ENCODE measurements around the gene KBTBD13. TPM values are rescaled to one million over a fixed set of nuclear protein-coding genes. Genes with fewer than 3 reads are reported as not detected.

KBTBD13 gene
- total RNA-seq, 4 donors from 2014 or later: 0.21 to 1.3 TPM; not detected in 2

GRCh38 chr15:65086680-65087111 lies 10.2 kb downstream of the KBTBD13 start:
- H3K9me3 ChIP-seq: no peaks in the 10 kb centered on the region
- H3K4me3 ChIP-seq: no peak overlapping the region
- no peaks in the 10 kb centered on the region for H3K36me3 ChIP-seq
- H3K27ac ChIP-seq: peak overlapping the region; percentile 94 to 96
- TF ChIP-seq POLR2A (IDR thresholded peaks at IDR 0.05): no peak
- DNase-seq: no peak
- no peaks in the 10 kb centered on the region for H3K27me3 ChIP-seq
- intact Hi-C loops (cut with DNase I; ENCODE audit: low total_unique reads): loop anchor here (10.0 kb wide), 1 partner anchor 52 kb away; no protein-coding TSS in a partner anchor
- peaks cover 15 to 22% of the 10 kb centered on the region in 2 donors for H3K4me1 ChIP-seq

GRCh38 chr15:65087411-65087810 lies 10.9 kb downstream of the KBTBD13 start:
- DNase-seq: no peak
- Histone ChIP-seq H3K9me3 (no peaks in the 10 kb centered on the region), H3K36me3 (no peaks in the 10 kb centered on the region), H3K4me1 (peaks cover 10 to 17% of the 10 kb centered on the region in 2 donors), H3K27ac (peak overlapping the region; percentile 94 to 96), H3K4me3 (no peak overlapping the region), H3K27me3 (no peaks in the 10 kb centered on the region)
- intact Hi-C loops (cut with DNase I; ENCODE audit: low total_unique reads): loop anchor here (10.0 kb wide), 1 partner anchor 53 kb away; no protein-coding TSS in a partner anchor
- no peak for TF ChIP-seq POLR2A (IDR thresholded peaks at IDR 0.05)
- TF ChIP-seq, protein P1, sequence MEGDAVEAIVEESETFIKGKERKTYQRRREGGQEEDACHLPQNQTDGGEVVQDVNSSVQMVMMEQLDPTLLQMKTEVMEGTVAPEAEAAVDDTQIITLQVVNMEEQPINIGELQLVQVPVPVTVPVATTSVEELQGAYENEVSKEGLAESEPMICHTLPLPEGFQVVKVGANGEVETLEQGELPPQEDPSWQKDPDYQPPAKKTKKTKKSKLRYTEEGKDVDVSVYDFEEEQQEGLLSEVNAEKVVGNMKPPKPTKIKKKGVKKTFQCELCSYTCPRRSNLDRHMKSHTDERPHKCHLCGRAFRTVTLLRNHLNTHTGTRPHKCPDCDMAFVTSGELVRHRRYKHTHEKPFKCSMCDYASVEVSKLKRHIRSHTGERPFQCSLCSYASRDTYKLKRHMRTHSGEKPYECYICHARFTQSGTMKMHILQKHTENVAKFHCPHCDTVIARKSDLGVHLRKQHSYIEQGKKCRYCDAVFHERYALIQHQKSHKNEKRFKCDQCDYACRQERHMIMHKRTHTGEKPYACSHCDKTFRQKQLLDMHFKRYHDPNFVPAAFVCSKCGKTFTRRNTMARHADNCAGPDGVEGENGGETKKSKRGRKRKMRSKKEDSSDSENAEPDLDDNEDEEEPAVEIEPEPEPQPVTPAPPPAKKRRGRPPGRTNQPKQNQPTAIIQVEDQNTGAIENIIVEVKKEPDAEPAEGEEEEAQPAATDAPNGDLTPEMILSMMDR (IDR thresholded peaks at IDR 0.05): no peak

GRCh38 chr15:65087873-65088642 lies 11.5 kb downstream of the KBTBD13 start:
- Histone ChIP-seq H3K27me3 (no peaks in the 10 kb centered on the region), H3K9me3 (no peaks in the 10 kb centered on the region), H3K27ac (peak overlapping the region; percentile 94 to 96), H3K36me3 (no peaks in the 10 kb centered on the region), H3K4me3 (no peak overlapping the region), H3K4me1 (peaks cover 9 to 10% of the 10 kb centered on the region in 2 donors)
- peak; percentile 88 to 96 for DNase-seq
- intact Hi-C loops (cut with DNase I; ENCODE audit: low total_unique reads): loop anchor here (10.0 kb wide), 1 partner anchor 53 kb away; no protein-coding TSS in a partner anchor
- TF ChIP-seq, protein P1 (IDR thresholded peaks at IDR 0.05): no peak
- peak; percentile 7 to 63 for TF ChIP-seq POLR2A (IDR thresholded peaks at IDR 0.05)

GRCh38 chr15:65088643-65089021 lies 12.1 kb downstream of the KBTBD13 start:
- no peak for TF ChIP-seq POLR2A (IDR thresholded peaks at IDR 0.05)
- TF ChIP-seq, protein P1 (IDR thresholded peaks at IDR 0.05): no peak
- Histone ChIP-seq H3K27me3 (no peaks in the 10 kb centered on the region), H3K9me3 (no peaks in the 10 kb centered on the region), H3K27ac (peak overlapping the region; percentile 94 to 96), H3K4me1 (peaks cover 9 to 10% of the 10 kb centered on the region in 2 donors), H3K4me3 (no peak overlapping the region), H3K36me3 (no peaks in the 10 kb centered on the region)
- intact Hi-C loops (cut with DNase I; ENCODE audit: low total_unique reads): loop anchor here (10.0 kb wide), 1 partner anchor 54 kb away; no protein-coding TSS in a partner anchor
- DNase-seq: no peak

- intact Hi-C loops (cut with DNase I; ENCODE audit: low total_unique reads): loop anchor here (10.0 kb wide), 1 partner anchor 55 kb away; no protein-coding TSS in a partner anchor
- Histone ChIP-seq H3K4me1 (peaks cover 9 to 10% of the 10 kb centered on the region in 2 donors), H3K36me3 (no peaks in the 10 kb centered on the region), H3K27me3 (no peaks in the 10 kb centered on the region), H3K9me3 (no peaks in the 10 kb centered on the region), H3K4me3 (no peak overlapping the region), H3K27ac (peak overlapping the region; percentile 94 to 96)
- DNase-seq: peak; percentile 64 to 69
- TF ChIP-seq, protein P1 (IDR thresholded peaks at IDR 0.05): no peak
- no peak for TF ChIP-seq POLR2A (IDR thresholded peaks at IDR 0.05)
Measured at GRCh38 chr15:65089206-65089824, 12.8 kb downstream of the KBTBD13 start.
